Mesothelial cell of epicardium (in vitro differentiated cells): ENCODE results near the gene STIM1. TPM values are rescaled to one million over a fixed set of nuclear protein-coding genes. Genes with fewer than 3 reads are reported as not detected.
"Not testable (repeated sequence)": the region's sequence is repeated elsewhere in the genome, so short reads cannot be mapped to it uniquely, and the experiment has no call there.

ENCODE experiments used
- DNase-seq, 2 experiments: peaks; one replicate each; pipeline ENCODE4 v3.0.0; 2021; ENCODE audit warnings: low spot score in 2 of 2; ENCODE audit not compliant: unreplicated experiment in 2 of 2
- H3K27ac Mint-ChIP-seq: 2 replicates; pipeline ENCODE4 v1.8.0; 2021; ENCODE audit warnings: mixed read lengths
- H3K27me3 Mint-ChIP-seq: 2 replicates; pipeline ENCODE4 v1.8.0; 2021; ENCODE audit warnings: low read depth, mixed read lengths
- H3K36me3 Mint-ChIP-seq: 2 replicates; pipeline ENCODE4 v1.8.0; 2021; ENCODE audit warnings: mixed read lengths
- H3K4me1 Mint-ChIP-seq: 2 replicates; pipeline ENCODE4 v1.8.0; 2021; ENCODE audit warnings: mixed read lengths
- H3K4me3 Mint-ChIP-seq: 2 replicates; pipeline ENCODE4 v1.8.0; 2021; ENCODE audit warnings: mild to moderate bottlenecking, moderate library complexity, mixed read lengths
- H3K9me3 Mint-ChIP-seq: 2 replicates; pipeline ENCODE4 v1.8.0; 2021; ENCODE audit warnings: mixed read lengths
- CTCF ChIP-seq: fragments of 200-600 bp; sonication (generic); IDR thresholded peaks from one replicate; pipeline ENCODE4 v1.5.0; 2021; ENCODE audit warnings: antibody characterized with exemption; ENCODE audit not compliant: unreplicated experiment
- total RNA-seq: library from RNA; stranded (reverse); gene quantifications from 3 replicates; pipeline ENCODE4 v1.2.1, GENCODE V29; 2021

The STIM1 gene
- total RNA-seq, 1 donor from 2014 or later = 43.7 TPM

DNA sequence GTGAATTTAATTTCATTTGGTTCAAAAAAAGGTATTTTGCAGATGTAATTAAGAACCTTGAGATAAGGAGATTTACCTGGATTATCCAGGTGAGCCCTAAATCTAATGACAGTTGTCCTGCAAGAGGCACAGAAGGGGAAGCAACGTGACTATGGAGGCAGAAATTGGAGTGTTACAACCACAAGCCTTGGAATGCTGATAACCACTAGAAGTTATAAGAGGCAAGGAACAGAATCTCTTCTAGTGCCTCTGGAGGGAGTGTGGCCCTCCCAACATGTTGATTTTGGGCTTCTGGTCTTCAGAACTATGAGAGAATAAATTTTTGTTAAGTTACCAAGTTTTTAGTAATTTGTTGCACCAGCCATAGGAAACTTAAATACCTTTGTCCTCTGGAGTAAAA lies 271.9 kb downstream of the STIM1 start:
- Mint-ChIP-seq H3K4me3 (no peak overlapping the region), H3K27me3 (no peaks in the 10 kb centered on the region), H3K9me3 (no peaks in the 10 kb centered on the region), H3K27ac (no peak overlapping the region), H3K4me1 (peaks cover 16% of the 10 kb centered on the region), H3K36me3 (peaks cover 40% of the 10 kb centered on the region)
- no peak for TF ChIP-seq CTCF
- no peak for DNase-seq

GRCh38 chr11:4130219-4130618 lies 274.8 kb downstream of the STIM1 start:
- not testable (repeated sequence) for H3K4me3 Mint-ChIP-seq, H3K9me3 Mint-ChIP-seq, DNase-seq, H3K27ac Mint-ChIP-seq, H3K27me3 Mint-ChIP-seq
- Mint-ChIP-seq H3K36me3 (peaks cover 27% of the 10 kb centered on the region), H3K4me1 (peaks cover 18% of the 10 kb centered on the region)

- TF ChIP-seq CTCF = no peak
- H3K27ac Mint-ChIP-seq = peak overlapping the region; percentile 91
- H3K4me1 Mint-ChIP-seq = peaks cover 21% of the 10 kb centered on the region
- H3K27me3 Mint-ChIP-seq = no peaks in the 10 kb centered on the region
- peaks cover 36% of the 10 kb centered on the region for H3K36me3 Mint-ChIP-seq
- no peak for DNase-seq
- H3K9me3 Mint-ChIP-seq = peaks cover 16% of the 10 kb centered on the region
- no peak overlapping the region for H3K4me3 Mint-ChIP-seq
Measured at GRCh38 chr11:4134806-4135205, 279.3 kb downstream of the STIM1 start.

- peaks cover 19% of the 10 kb centered on the region for H3K4me1 Mint-ChIP-seq
- no peak overlapping the region for H3K4me3 Mint-ChIP-seq
- H3K36me3 Mint-ChIP-seq = peaks cover 63% of the 10 kb centered on the region
- H3K9me3 Mint-ChIP-seq = peaks cover 36% of the 10 kb centered on the region
- H3K27ac Mint-ChIP-seq = no peak overlapping the region
- DNase-seq = no peak
- H3K27me3 Mint-ChIP-seq = no peaks in the 10 kb centered on the region
- no peak for TF ChIP-seq CTCF
Measured at GRCh38 chr11:4138497-4138896, 283.0 kb downstream of the STIM1 start.

GRCh38 chr11:4140067-4140636 lies 284.7 kb downstream of the STIM1 start:
- Mint-ChIP-seq H3K27ac (no peak overlapping the region), H3K4me3 (no peak overlapping the region), H3K27me3 (no peaks in the 10 kb centered on the region), H3K36me3 (peaks cover 64% of the 10 kb centered on the region), H3K9me3 (peaks cover 36% of the 10 kb centered on the region), H3K4me1 (peaks cover 7% of the 10 kb centered on the region)
- no peak for TF ChIP-seq CTCF
- no peak for DNase-seq

Other genes with a start within 250 kb of the STIM1 start
- 4.5 to 6.1 TPM (median 4.9 TPM) in 3 replicates for gene ART5, start 213.7 kb upstream of the STIM1 start, total RNA-seq
- gene ART1, start 210.5 kb upstream of the STIM1 start, total RNA-seq = not detected in 3 replicates
- 2.6 to 2.9 TPM (median 2.9 TPM) in 3 replicates for gene CHRNA10, start 184.3 kb upstream of the STIM1 start, total RNA-seq
- gene NUP98, start 58.1 kb upstream of the STIM1 start, total RNA-seq = 82.6 to 85.4 TPM (median 83.3 TPM) in 3 replicates
- gene PGAP2, start 47.1 kb upstream of the STIM1 start, total RNA-seq = 43.2 to 47.6 TPM (median 47.4 TPM) in 3 replicates
- 23.8 to 24.7 TPM (median 24.2 TPM) in 3 replicates for gene RHOG, start 14.7 kb upstream of the STIM1 start, total RNA-seq
- 49.4 to 58.6 TPM (median 51.7 TPM) in 3 replicates for gene RRM1, start 239.1 kb downstream of the STIM1 start, total RNA-seq